ENCODE measurements around the gene MAPK8.

DNA sequence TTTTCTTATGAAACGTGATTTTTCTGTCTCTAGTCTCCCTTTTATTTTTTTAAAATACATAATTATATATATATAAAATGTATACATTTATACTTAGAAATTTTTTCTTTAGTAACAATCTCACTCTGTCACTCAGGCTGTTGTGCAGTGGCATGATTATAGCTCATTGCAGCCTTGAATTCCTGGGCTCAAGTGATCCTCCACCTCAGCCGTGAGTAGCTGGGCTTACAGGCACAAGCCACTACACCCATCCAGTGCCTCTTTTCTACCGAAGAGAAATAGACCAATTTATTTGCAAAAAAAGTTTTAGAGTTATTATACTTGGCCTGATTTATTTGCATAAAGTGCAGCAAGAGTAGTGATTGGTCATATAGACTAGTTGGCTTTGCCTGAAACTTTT is 72.2 kb downstream of the MAPK8 start:
- TF ChIP-seq, protein P1, sequence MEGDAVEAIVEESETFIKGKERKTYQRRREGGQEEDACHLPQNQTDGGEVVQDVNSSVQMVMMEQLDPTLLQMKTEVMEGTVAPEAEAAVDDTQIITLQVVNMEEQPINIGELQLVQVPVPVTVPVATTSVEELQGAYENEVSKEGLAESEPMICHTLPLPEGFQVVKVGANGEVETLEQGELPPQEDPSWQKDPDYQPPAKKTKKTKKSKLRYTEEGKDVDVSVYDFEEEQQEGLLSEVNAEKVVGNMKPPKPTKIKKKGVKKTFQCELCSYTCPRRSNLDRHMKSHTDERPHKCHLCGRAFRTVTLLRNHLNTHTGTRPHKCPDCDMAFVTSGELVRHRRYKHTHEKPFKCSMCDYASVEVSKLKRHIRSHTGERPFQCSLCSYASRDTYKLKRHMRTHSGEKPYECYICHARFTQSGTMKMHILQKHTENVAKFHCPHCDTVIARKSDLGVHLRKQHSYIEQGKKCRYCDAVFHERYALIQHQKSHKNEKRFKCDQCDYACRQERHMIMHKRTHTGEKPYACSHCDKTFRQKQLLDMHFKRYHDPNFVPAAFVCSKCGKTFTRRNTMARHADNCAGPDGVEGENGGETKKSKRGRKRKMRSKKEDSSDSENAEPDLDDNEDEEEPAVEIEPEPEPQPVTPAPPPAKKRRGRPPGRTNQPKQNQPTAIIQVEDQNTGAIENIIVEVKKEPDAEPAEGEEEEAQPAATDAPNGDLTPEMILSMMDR (conservative IDR thresholded peaks at IDR 0.05; ENCODE audit: low read depth, low read length) = no peak
- TF ChIP-seq BHLHE40 (IDR thresholded peaks at IDR 0.05; ENCODE audit: low read depth, low read length) (no peak), MAZ (IDR thresholded peaks at IDR 0.05; ENCODE audit: borderline replicate concordance, low read depth, low read length) (no peak), CEBPB (IDR thresholded peaks at IDR 0.05; ENCODE audit: low read depth, low read length) (no peak), POLR2A (IDR thresholded peaks at IDR 0.05; ENCODE audit: low read depth, low read length) (no peak), MXI1 (IDR thresholded peaks at IDR 0.05; ENCODE audit: borderline replicate concordance, low read depth, low read length) (no peak), NFE2L2 (IDR thresholded peaks at IDR 0.05; ENCODE audit: low read depth, low read length) (no peak), SMC3 (IDR thresholded peaks at IDR 0.05; ENCODE audit: low read depth, low read length) (no peak), RCOR1 (IDR thresholded peaks at IDR 0.05; ENCODE audit: insufficient replicate concordance, low read length) (no peak), RAD21 (IDR thresholded peaks at IDR 0.05; ENCODE audit: low read length) (no peak), FOS (IDR thresholded peaks at IDR 0.05; ENCODE audit: low read depth, low read length) (no peak), RFX5 (IDR thresholded peaks at IDR 0.05; ENCODE audit: low read depth, low read length) (no peak)
- TF ChIP-seq, protein P2, sequence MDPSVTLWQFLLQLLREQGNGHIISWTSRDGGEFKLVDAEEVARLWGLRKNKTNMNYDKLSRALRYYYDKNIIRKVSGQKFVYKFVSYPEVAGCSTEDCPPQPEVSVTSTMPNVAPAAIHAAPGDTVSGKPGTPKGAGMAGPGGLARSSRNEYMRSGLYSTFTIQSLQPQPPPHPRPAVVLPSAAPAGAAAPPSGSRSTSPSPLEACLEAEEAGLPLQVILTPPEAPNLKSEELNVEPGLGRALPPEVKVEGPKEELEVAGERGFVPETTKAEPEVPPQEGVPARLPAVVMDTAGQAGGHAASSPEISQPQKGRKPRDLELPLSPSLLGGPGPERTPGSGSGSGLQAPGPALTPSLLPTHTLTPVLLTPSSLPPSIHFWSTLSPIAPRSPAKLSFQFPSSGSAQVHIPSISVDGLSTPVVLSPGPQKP (IDR thresholded peaks at IDR 0.05; ENCODE audit: borderline replicate concordance, low read depth, low read length) = no peak
- TF ChIP-seq, protein P3, sequence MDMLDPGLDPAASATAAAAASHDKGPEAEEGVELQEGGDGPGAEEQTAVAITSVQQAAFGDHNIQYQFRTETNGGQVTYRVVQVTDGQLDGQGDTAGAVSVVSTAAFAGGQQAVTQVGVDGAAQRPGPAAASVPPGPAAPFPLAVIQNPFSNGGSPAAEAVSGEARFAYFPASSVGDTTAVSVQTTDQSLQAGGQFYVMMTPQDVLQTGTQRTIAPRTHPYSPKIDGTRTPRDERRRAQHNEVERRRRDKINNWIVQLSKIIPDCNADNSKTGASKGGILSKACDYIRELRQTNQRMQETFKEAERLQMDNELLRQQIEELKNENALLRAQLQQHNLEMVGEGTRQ (IDR thresholded peaks at IDR 0.05; ENCODE audit: low read depth, low read length) = no peak

Measured in IMR-90 (cell line).